H1 (cell line): ENCODE data around the gene MORC4. TPM values are rescaled to one million over a fixed set of nuclear protein-coding genes. Genes with fewer than 3 reads are reported as not detected.

ENCODE experiments used
- RNF2 ChIP-seq: fragments of 200-900, 300-1000 bp; sonication (generic); IDR thresholded peaks from 2 replicates; pipeline ENCODE4 v1.7.1; 2016; ENCODE audit warnings: borderline replicate concordance, low read depth, mild to moderate bottlenecking, antibody characterized with exemption, low read length; ENCODE audit not compliant: poor library complexity, severe bottlenecking; ENCODE audit errors: missing control alignments
- polyA plus RNA-seq, 7 experiments: library from polyadenylated mRNA; depleted of rRNA in 3 of 7; stranded (reverse) in 5 of 7; unstranded in 2 of 7; fragments of >200 nt in 5 of 7; fragments of 200-250 nt in 2 of 7; gene quantifications; 1 replicate in 5 of 7; 2 replicates in 1 of 7; 4 replicates in 1 of 7; pipeline versions ENCODE4 v1.2.1 to v1.2.3, GENCODE V29; 2011 to 2013; ENCODE audit warnings: missing spikeins in 2 of 7, mixed read lengths in 2 of 7
- total RNA-seq: library from RNA; stranded (reverse); fragmentation: NEBNext Ultra II Directional; extraction: Animal tissue kit (Norgen Biotek cat#: 25700); gene quantifications from 2 replicates; pipeline ENCODE4 v1.2.1, GENCODE V29; 2021

Gene MORC4
- total and polyA plus RNA-seq, 2 of the 8 experiments (the other 6 are each of a cell fraction or from before 2014, with no cell fraction given) = 1.4 to 2.5 TPM

DNA sequence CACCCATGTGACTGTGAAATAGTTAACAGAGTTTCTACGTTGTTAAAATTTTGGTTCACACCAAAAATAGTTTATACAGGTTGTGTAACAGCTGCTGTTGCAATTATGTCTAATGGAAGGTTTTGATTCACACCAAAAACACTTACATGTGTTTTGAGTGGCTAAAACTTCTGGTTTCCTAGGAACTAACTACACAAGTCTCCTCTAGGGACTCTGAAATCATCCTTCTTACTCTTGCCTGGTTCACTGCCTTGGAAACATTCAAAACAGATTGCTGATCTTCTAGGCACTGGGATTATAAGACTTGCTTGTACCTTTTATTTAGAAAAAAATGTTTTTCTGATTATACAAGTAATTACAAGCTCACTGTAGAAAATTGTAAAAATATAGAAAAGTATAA lies 14.9 kb upstream of the MORC4 start (continued):
- no peak for TF ChIP-seq RNF2
